ENCODE data around the gene NDUFB6.
"Not testable (repeated sequence)": the region's sequence is repeated elsewhere in the genome, so short reads cannot be mapped to it uniquely, and the experiment has no call there.

Gene NDUFB6

GRCh38 chr9:32572900-32573523, at the start of gene NDUFB6:
NDUFB6 (minus strand) TSS chr9:32573159; CDS start chr9:32573060, 99 bp downstream.
- peak; percentile 92 for DNase-seq (ENCODE audit: low spot score)

- DNase-seq (ENCODE audit: low spot score) = no peak
Measured at GRCh38 chr9:32618261-32618660, 45.3 kb upstream of the NDUFB6 start.

GRCh38 chr9:32606811-32607210, 33.9 kb upstream of the NDUFB6 start:
- DNase-seq (ENCODE audit: low spot score) = no peak

- DNase-seq (ENCODE audit: low spot score) = peak; percentile 42
Measured at GRCh38 chr9:32603914-32604852, 31.2 kb upstream of the NDUFB6 start.

- not testable (repeated sequence) for DNase-seq (ENCODE audit: low spot score)
Measured at GRCh38 chr9:32599021-32599420, 26.1 kb upstream of the NDUFB6 start.

- no peak for DNase-seq (ENCODE audit: low spot score)
Measured at GRCh38 chr9:32596936-32597335, 24.0 kb upstream of the NDUFB6 start.

- no peak for DNase-seq (ENCODE audit: low spot score)
Measured at GRCh38 chr9:32596096-32596865, 23.3 kb upstream of the NDUFB6 start.

GRCh38 chr9:32590898-32591297, 17.9 kb upstream of the NDUFB6 start:
- peak; percentile 30 for DNase-seq (ENCODE audit: low spot score)

- no peak for DNase-seq (ENCODE audit: low spot score)
Measured at GRCh38 chr9:32590476-32590875, 17.5 kb upstream of the NDUFB6 start.

- peak; percentile 51 for DNase-seq (ENCODE audit: low spot score)
Measured at GRCh38 chr9:32589083-32589723, 16.2 kb upstream of the NDUFB6 start.

- no peak for DNase-seq (ENCODE audit: low spot score)
Measured at GRCh38 chr9:32587901-32588300, 14.9 kb upstream of the NDUFB6 start.

- peak; percentile 21 for DNase-seq (ENCODE audit: low spot score)
Measured at GRCh38 chr9:32584784-32585183, 11.8 kb upstream of the NDUFB6 start.

- DNase-seq (ENCODE audit: low spot score) = peak; percentile 56
Measured at GRCh38 chr9:32581512-32582143, 8.7 kb upstream of the NDUFB6 start.

- peak; percentile 9 for DNase-seq (ENCODE audit: low spot score)
Measured at GRCh38 chr9:32580631-32581300, 7.8 kb upstream of the NDUFB6 start.

GRCh38 chr9:32579706-32580331, 6.9 kb upstream of the NDUFB6 start:
- DNase-seq (ENCODE audit: low spot score) = peak; percentile 58

- DNase-seq (ENCODE audit: low spot score) = no peak
Measured at GRCh38 chr9:32578976-32579375, 6.0 kb upstream of the NDUFB6 start.

GRCh38 chr9:32577316-32577715, 4.4 kb upstream of the NDUFB6 start:
- DNase-seq (ENCODE audit: low spot score) = no peak

- no peak for DNase-seq (ENCODE audit: low spot score)
Measured at GRCh38 chr9:32574858-32575257, 1.9 kb upstream of the NDUFB6 start.

- no peak for DNase-seq (ENCODE audit: low spot score)
Measured at GRCh38 chr9:32573821-32574220, 862 bp upstream of the NDUFB6 start.

Data from kidney tubule cell (primary cell).